ENCODE data around the gene TSPAN31. TPM values are rescaled to one million over a fixed set of nuclear protein-coding genes. Genes with fewer than 3 reads are reported as not detected.
"Not testable (repeated sequence)": the region's sequence is repeated elsewhere in the genome, so short reads cannot be mapped to it uniquely, and the experiment has no call there.

Gene TSPAN31
- total RNA-seq, 5 donors from 2014 or later (not counting 1 experiment from before 2014, with no cell fraction given): 12.8 to 25.6 (median 15.5) TPM

DNA sequence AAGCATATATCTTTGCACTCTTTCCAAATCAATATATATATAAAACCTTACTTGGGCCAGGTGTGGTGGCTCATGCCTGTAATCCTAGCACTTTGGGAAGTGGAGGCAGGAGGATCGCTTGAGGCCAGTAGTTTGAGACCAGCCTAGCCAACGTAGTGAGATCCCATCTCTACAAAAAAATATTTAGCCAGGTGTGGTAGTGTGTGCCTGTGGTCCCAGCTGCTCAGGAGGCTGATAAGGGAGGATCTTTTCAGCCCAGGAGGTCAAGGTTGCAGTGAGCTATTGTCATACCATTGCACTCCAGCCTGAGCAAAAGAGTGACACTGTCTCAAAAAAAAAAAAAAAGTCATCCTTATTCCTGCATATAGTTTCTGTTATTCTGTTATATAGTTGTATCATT is 36.5 kb upstream of the TSPAN31 start:
- H3K9me3 ChIP-seq: peaks cover 5% of the 10 kb centered on the region
- Mint-ChIP-seq H3K36me3 (peaks cover 54% of the 10 kb centered on the region), H3K4me1 (peaks cover 0 to 4% (median 0%) of the 10 kb centered on the region in 3 donors), H3K27me3 (no peaks in the 10 kb centered on the region), H3K27ac (no peak overlapping the region), H3K9me3 (peaks cover 0 to 4% (median 4%) of the 10 kb centered on the region in 3 donors), H3K4me3 (no peak overlapping the region)
- DNase-seq: no peak
- H3K4me3 ChIP-seq (ENCODE audit: control insufficient read depth in 1 of 2, extremely low read depth in 1 of 2, low read length in 1 of 2): no peak overlapping the region
- no peaks in the 10 kb centered on the region for H3K27me3 ChIP-seq (replicated peaks in 1 of 2; ENCODE audit: control insufficient read depth in 2 of 2, extremely low read depth in 1 of 2, insufficient read depth in 2 of 2, low read length in 1 of 2)
- CTCF ChIA-PET: interaction anchor here in 1 of 2 donors (0.6 kb wide), 1 partner anchor 16 kb away, joined by 3 read pairs; no protein-coding TSS in a partner anchor
- no peak for ATAC-seq (replicated peaks in 1 of 4)
- no CpG with 5 or more reads among the region's 2 CpGs for WGBS (ENCODE audit: insufficient coverage)
- H3K36me3 ChIP-seq (ENCODE audit: control insufficient read depth in 2 of 2, extremely low read depth in 1 of 2, insufficient read depth in 1 of 2, low read length in 1 of 2): peaks cover 0 to 38% of the 10 kb centered on the region in 2 donors
- no peaks in the 10 kb centered on the region for H3K4me1 ChIP-seq (ENCODE audit: control insufficient read depth in 1 of 2, extremely low read depth in 1 of 2, insufficient read depth in 2 of 2, low read length in 2 of 2)
- POLR2A ChIA-PET: no interaction called here
- H3K27ac ChIP-seq (ENCODE audit: low read length): no peak overlapping the region

DNA sequence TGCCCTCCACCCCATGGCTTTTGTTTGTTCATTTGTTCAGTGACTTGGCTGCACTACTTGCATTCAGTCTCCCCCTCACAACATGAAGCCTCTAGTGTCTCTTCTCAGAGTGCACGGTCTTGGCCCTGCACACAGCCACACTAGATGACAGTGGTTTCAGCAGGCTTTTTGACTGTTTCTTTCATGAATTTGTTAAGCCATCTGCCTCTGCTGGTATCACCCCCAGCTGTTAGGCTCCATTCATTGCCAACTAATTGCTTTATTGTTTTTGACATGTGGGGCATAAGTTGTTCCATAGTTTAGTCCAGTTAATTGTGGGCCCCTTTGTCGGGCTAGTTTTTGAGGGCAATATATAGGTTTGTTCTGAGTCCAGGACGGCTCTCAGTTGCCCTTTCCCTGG is 32.1 kb upstream of the TSPAN31 start:
- H3K4me3 ChIP-seq (ENCODE audit: control insufficient read depth in 1 of 2, extremely low read depth in 1 of 2, low read length in 1 of 2): no peak overlapping the region
- Mint-ChIP-seq H3K27ac (no peak overlapping the region), H3K4me3 (no peak overlapping the region), H3K27me3 (no peaks in the 10 kb centered on the region), H3K36me3 (peaks cover 33% of the 10 kb centered on the region), H3K4me1 (peaks cover 0 to 4% (median 2%) of the 10 kb centered on the region in 3 donors), H3K9me3 (no peaks in the 10 kb centered on the region)
- no peaks in the 10 kb centered on the region for H3K4me1 ChIP-seq (ENCODE audit: control insufficient read depth in 1 of 2, extremely low read depth in 1 of 2, insufficient read depth in 2 of 2, low read length in 2 of 2)
- 100% methylated on average over 2 of the region's 3 CpGs for WGBS (ENCODE audit: insufficient coverage)
- ChIA-PET POLR2A (no interaction called here), CTCF (no interaction called here)
- no peak overlapping the region for H3K27ac ChIP-seq (ENCODE audit: low read length)
- no peaks in the 10 kb centered on the region for H3K27me3 ChIP-seq (replicated peaks in 1 of 2; ENCODE audit: control insufficient read depth in 2 of 2, extremely low read depth in 1 of 2, insufficient read depth in 2 of 2, low read length in 1 of 2)
- DNase-seq (peak in 1 of 35 experiments; percentile 3), ATAC-seq (replicated peaks in 1 of 4) (no peak)
- peaks cover 4 to 47% of the 10 kb centered on the region in 2 donors for H3K36me3 ChIP-seq (ENCODE audit: control insufficient read depth in 2 of 2, extremely low read depth in 1 of 2, insufficient read depth in 1 of 2, low read length in 1 of 2)
- no peaks in the 10 kb centered on the region for H3K9me3 ChIP-seq

DNA sequence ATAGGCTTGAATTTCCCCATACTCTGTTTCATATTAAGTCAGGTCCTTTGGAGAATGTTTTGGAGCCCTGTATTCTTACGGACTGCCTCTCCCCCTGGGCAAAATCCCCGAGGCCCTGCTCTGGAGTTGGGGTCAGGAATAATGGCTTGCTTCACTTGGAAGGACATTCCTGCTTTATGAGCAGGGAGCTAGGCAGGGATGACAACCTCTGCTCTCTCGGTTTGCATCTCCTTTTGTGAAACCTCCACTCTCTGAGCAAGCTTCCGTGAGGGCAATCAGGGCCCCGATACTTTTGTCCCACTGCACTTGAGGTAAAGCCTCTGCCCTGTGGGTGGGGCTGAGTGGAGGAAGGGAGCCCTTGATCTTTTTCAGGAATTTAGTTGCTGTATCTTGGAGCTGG is 31.6 kb upstream of the TSPAN31 start:
- ATAC-seq (replicated peaks in 1 of 4) (no peak), DNase-seq (no peak)
- POLR2A ChIA-PET: no interaction called here
- Mint-ChIP-seq H3K36me3 (peaks cover 37% of the 10 kb centered on the region), H3K27ac (no peak overlapping the region), H3K4me3 (no peak overlapping the region), H3K4me1 (peaks cover 0 to 4% (median 2%) of the 10 kb centered on the region in 3 donors), H3K27me3 (no peaks in the 10 kb centered on the region), H3K9me3 (no peaks in the 10 kb centered on the region)
- WGBS (ENCODE audit: insufficient coverage): no CpG with 5 or more reads among the region's 5 CpGs
- Histone ChIP-seq H3K27ac (ENCODE audit: low read length) (no peak overlapping the region), H3K36me3 (ENCODE audit: control insufficient read depth in 2 of 2, extremely low read depth in 1 of 2, insufficient read depth in 1 of 2, low read length in 1 of 2) (peaks cover 8 to 52% of the 10 kb centered on the region in 2 donors), H3K27me3 (replicated peaks in 1 of 2; ENCODE audit: control insufficient read depth in 2 of 2, extremely low read depth in 1 of 2, insufficient read depth in 2 of 2, low read length in 1 of 2) (no peaks in the 10 kb centered on the region), H3K4me3 (ENCODE audit: control insufficient read depth in 1 of 2, extremely low read depth in 1 of 2, low read length in 1 of 2) (no peak overlapping the region), H3K4me1 (ENCODE audit: control insufficient read depth in 1 of 2, extremely low read depth in 1 of 2, insufficient read depth in 2 of 2, low read length in 2 of 2) (no peaks in the 10 kb centered on the region), H3K9me3 (no peaks in the 10 kb centered on the region)
- CTCF ChIA-PET: interaction anchor here in 1 of 2 donors (0.7 kb wide), 1 partner anchor 1947 kb away, joined by 5 read pairs; no protein-coding TSS in a partner anchor

DNA sequence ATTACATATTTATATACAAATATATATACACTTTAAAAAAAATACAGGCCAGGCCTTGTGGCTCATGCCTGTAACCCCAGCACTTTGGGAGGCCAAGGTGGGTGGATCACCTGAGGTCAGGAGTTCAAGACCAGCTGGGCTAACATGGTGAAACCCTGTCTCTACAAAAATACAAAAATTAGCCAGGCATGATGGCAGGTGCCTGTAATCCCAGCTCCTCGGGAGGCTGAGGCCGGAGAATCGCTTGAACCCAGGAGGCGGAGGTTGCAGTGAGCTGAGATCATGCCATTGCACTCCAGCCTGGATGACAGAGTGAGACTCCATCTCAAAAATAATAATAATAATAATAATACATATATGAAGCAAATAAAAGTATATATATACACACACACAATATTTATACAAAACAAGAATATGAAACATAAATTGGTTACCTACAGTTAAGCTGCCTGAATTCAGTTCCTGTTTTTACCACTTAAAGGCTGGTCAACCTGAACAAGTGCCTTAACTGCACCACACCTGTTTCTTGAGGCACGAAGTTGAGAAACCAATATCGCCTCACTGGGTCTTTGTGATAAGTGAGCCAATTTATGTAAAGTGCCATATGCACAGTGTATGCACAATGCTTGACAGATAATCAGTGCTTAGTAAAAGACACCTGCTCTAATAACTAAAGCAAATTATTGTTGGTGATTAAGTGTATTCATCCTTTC is 29.6 kb upstream of the TSPAN31 start:
- peaks cover 40% of the 10 kb centered on the region for H3K36me3 Mint-ChIP-seq
- H3K4me3 ChIP-seq (ENCODE audit: control insufficient read depth in 1 of 2, extremely low read depth in 1 of 2, low read length in 1 of 2); POLR2A ChIA-PET; H3K27ac ChIP-seq (ENCODE audit: low read length); H3K4me3 Mint-ChIP-seq; DNase-seq; ATAC-seq (replicated peaks in 1 of 4); H3K9me3 Mint-ChIP-seq; H3K27me3 ChIP-seq (replicated peaks in 1 of 2; ENCODE audit: control insufficient read depth in 2 of 2, extremely low read depth in 1 of 2, insufficient read depth in 2 of 2, low read length in 1 of 2); H3K9me3 ChIP-seq; H3K4me1 Mint-ChIP-seq; CTCF ChIA-PET; H3K4me1 ChIP-seq (ENCODE audit: control insufficient read depth in 1 of 2, extremely low read depth in 1 of 2, insufficient read depth in 2 of 2, low read length in 2 of 2); H3K27me3 Mint-ChIP-seq; H3K27ac Mint-ChIP-seq: not testable (repeated sequence)
- 92% methylated on average over 2 of the region's 6 CpGs for WGBS (ENCODE audit: insufficient coverage)
- peaks cover 15 to 70% of the 10 kb centered on the region in 2 donors for H3K36me3 ChIP-seq (ENCODE audit: control insufficient read depth in 2 of 2, extremely low read depth in 1 of 2, insufficient read depth in 1 of 2, low read length in 1 of 2)

DNA sequence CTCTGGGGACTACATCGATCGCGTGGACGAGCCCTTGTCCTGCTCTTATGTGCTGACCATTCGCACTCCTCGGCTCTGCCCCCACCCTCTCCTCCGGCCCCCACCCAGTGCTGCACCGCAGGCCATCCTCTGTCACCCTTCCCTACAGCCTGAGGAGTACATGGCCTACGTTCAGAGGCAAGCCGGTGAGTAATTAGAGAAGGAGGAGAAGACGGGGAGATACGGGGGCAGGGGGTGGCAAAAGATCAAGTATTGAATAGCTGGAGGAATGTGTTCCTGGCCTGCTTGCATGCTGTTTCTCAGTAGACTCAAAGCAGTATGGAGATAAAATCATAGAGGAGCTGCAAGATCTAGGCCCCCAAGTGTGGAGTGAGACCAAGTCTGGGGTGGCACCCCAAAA is 29.1 kb upstream of the TSPAN31 start:
- no peak for ATAC-seq (replicated peaks in 1 of 4)

DNA sequence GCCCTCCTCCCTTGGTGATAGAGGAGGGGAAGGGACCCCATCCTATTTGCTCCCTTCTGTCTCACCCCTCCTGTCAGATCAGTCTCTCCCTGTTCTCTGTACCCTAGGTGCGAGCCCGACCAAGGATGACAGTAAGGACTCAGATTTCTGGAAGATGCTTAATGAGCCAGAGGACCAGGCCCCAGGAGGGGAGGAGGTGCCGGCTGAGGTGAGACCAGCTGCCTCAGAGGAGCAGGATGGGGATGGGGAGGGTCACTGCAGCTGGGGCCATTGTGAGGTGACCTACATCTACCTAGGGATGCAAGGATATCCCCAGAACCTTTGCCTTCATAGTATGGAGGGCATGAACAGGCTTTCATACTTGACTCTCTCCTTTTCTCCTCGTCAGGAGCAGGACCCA is 28.5 kb upstream of the TSPAN31 start:
- Histone ChIP-seq H3K27me3 (replicated peaks in 1 of 2; ENCODE audit: control insufficient read depth in 2 of 2, extremely low read depth in 1 of 2, insufficient read depth in 2 of 2, low read length in 1 of 2) (no peaks in the 10 kb centered on the region), H3K4me1 (ENCODE audit: control insufficient read depth in 1 of 2, extremely low read depth in 1 of 2, insufficient read depth in 2 of 2, low read length in 2 of 2) (no peaks in the 10 kb centered on the region), H3K9me3 (no peaks in the 10 kb centered on the region), H3K27ac (ENCODE audit: low read length) (no peak overlapping the region), H3K4me3 (ENCODE audit: control insufficient read depth in 1 of 2, extremely low read depth in 1 of 2, low read length in 1 of 2) (no peak overlapping the region), H3K36me3 (ENCODE audit: control insufficient read depth in 2 of 2, extremely low read depth in 1 of 2, insufficient read depth in 1 of 2, low read length in 1 of 2) (peaks cover 20 to 75% of the 10 kb centered on the region in 2 donors)
- POLR2A ChIA-PET: no interaction called here
- ATAC-seq (replicated peaks in 1 of 4) (no peak), DNase-seq (no peak)
- H3K4me1 Mint-ChIP-seq: peaks cover 0 to 6% (median 2%) of the 10 kb centered on the region in 3 donors
- no peaks in the 10 kb centered on the region for H3K9me3 Mint-ChIP-seq
- H3K27ac Mint-ChIP-seq: no peak overlapping the region
- CTCF ChIA-PET: no interaction called here
- no peaks in the 10 kb centered on the region for H3K27me3 Mint-ChIP-seq
- H3K4me3 Mint-ChIP-seq: no peak overlapping the region
- peaks cover 41% of the 10 kb centered on the region for H3K36me3 Mint-ChIP-seq
- 100% methylated on average over 1 of the region's 4 CpGs for WGBS (ENCODE audit: insufficient coverage)

More for the DNA sequence above, 29.1 kb upstream of the TSPAN31 start:
- no peak for DNase-seq
- Histone ChIP-seq H3K27me3 (replicated peaks in 1 of 2; ENCODE audit: control insufficient read depth in 2 of 2, extremely low read depth in 1 of 2, insufficient read depth in 2 of 2, low read length in 1 of 2) (no peaks in the 10 kb centered on the region), H3K27ac (ENCODE audit: low read length) (no peak overlapping the region), H3K36me3 (ENCODE audit: control insufficient read depth in 2 of 2, extremely low read depth in 1 of 2, insufficient read depth in 1 of 2, low read length in 1 of 2) (peaks cover 16 to 73% of the 10 kb centered on the region in 2 donors), H3K9me3 (no peaks in the 10 kb centered on the region), H3K4me3 (ENCODE audit: control insufficient read depth in 1 of 2, extremely low read depth in 1 of 2, low read length in 1 of 2) (no peak overlapping the region), H3K4me1 (ENCODE audit: control insufficient read depth in 1 of 2, extremely low read depth in 1 of 2, insufficient read depth in 2 of 2, low read length in 2 of 2) (no peaks in the 10 kb centered on the region)
- H3K36me3 Mint-ChIP-seq: peaks cover 37% of the 10 kb centered on the region
- H3K4me3 Mint-ChIP-seq: no peak overlapping the region
- ChIA-PET CTCF (no interaction called here), POLR2A (no interaction called here)
- 100% methylated on average over 2 of the region's 12 CpGs for WGBS (ENCODE audit: insufficient coverage)
- peaks cover 0 to 6% (median 2%) of the 10 kb centered on the region in 3 donors for H3K4me1 Mint-ChIP-seq
- H3K27ac Mint-ChIP-seq: peak overlapping the region in 1 of 2 donors; percentile 39
- H3K27me3 Mint-ChIP-seq: no peaks in the 10 kb centered on the region
- H3K9me3 Mint-ChIP-seq: no peaks in the 10 kb centered on the region

Data from T-cell (primary cell).